CD14-positive monocyte (primary cell): ENCODE results near the gene KIF21A. TPM values are rescaled to one million over a fixed set of nuclear protein-coding genes. Genes with fewer than 3 reads are reported as not detected.

Source experiments
- DNase-seq, 3 donors: peaks; one replicate each; pipeline ENCODE4 v3.0.0-alpha.2; 2011 to 2022
- H2AFZ ChIP-seq: 2 replicates; pipeline ENCODE4 v1.6.0; 2012; ENCODE audit warnings: mild to moderate bottlenecking, low read depth, low read length, inconsistent platforms; ENCODE audit not compliant: insufficient read depth, poor library complexity, severe bottlenecking
- H3K27ac ChIP-seq, 2 donors: 1 replicate in 1 of 2; 2 replicates in 1 of 2; pipeline ENCODE4 v1.5.1; 2012 to 2013; ENCODE audit warnings: low read length in 2 of 2, control low read depth in 1 of 2, inconsistent platforms in 1 of 2, low read depth in 1 of 2, mild to moderate bottlenecking in 1 of 2
- H3K27me3 ChIP-seq, 2 donors: one replicate each; pipeline versions ENCODE4 v1.6.0 to v1.6.1; 2011 to 2013; ENCODE audit warnings: low read length in 2 of 2; ENCODE audit not compliant: control insufficient read depth in 2 of 2, insufficient read depth in 2 of 2
- H3K36me3 ChIP-seq, 2 donors: replicated peaks in 1 of 2; 1 replicate in 1 of 2; 2 replicates in 1 of 2; pipeline versions ENCODE4 v1.5.1 to v1.6.1; 2012 to 2013; ENCODE audit warnings: low read length in 2 of 2, control low read depth in 1 of 2, inconsistent platforms in 1 of 2, mild to moderate bottlenecking in 1 of 2; ENCODE audit not compliant: insufficient read depth in 2 of 2, control insufficient read depth in 1 of 2
- H3K4me1 ChIP-seq, 2 donors: 1 replicate in 1 of 2; 2 replicates in 1 of 2; pipeline versions ENCODE4 v1.5.1 to v1.6.1; 2012 to 2013; ENCODE audit warnings: low read length in 2 of 2, control low read depth in 1 of 2, inconsistent platforms in 1 of 2, mild to moderate bottlenecking in 1 of 2, moderate library complexity in 1 of 2; ENCODE audit not compliant: insufficient read depth in 2 of 2, control insufficient read depth in 1 of 2
- H3K4me2 ChIP-seq: replicated peaks from 2 replicates; pipeline ENCODE3; 2012; ENCODE audit warnings: low read length, moderate library complexity, mild to moderate bottlenecking; ENCODE audit not compliant: poor library complexity, severe bottlenecking; ENCODE audit errors: extremely low read depth
- H3K4me3 ChIP-seq, 3 experiments: fragments of 200-600 bp in 1 of 3; sonication (generic) in 1 of 3; replicated peaks in 1 of 3; 1 replicate in 2 of 3; 2 replicates in 1 of 3; pipeline ENCODE4 v1.5.1; 2011 to 2013; ENCODE audit warnings: low read length in 3 of 3, mild to moderate bottlenecking in 3 of 3, control low read depth in 2 of 3, low read depth in 2 of 3, inconsistent platforms in 1 of 3, moderate library complexity in 1 of 3
- H3K79me2 ChIP-seq: 2 replicates; pipeline ENCODE4 v1.6.0; 2012; ENCODE audit warnings: mild to moderate bottlenecking, control low read depth, inconsistent platforms, low read length, moderate library complexity; ENCODE audit not compliant: insufficient read depth
- H3K9ac ChIP-seq: 2 replicates; pipeline ENCODE4 v1.6.0; 2017; ENCODE audit warnings: low read length, mild to moderate bottlenecking; ENCODE audit not compliant: insufficient read depth, poor library complexity, severe bottlenecking
- H3K9me3 ChIP-seq, 2 donors: replicated peaks in 1 of 2; 1 replicate in 1 of 2; 2 replicates in 1 of 2; pipeline versions ENCODE4 v1.5.1 to v1.6.1; 2012 to 2013; ENCODE audit warnings: low read length in 2 of 2, control low read depth in 1 of 2; ENCODE audit not compliant: control insufficient read depth in 1 of 2, insufficient read depth in 1 of 2
- H4K20me1 ChIP-seq: 2 replicates; pipeline ENCODE4 v1.6.0; 2012; ENCODE audit warnings: mild to moderate bottlenecking, low read length, control low read depth, moderate library complexity; ENCODE audit not compliant: insufficient read depth
- H3K27ac Mint-ChIP-seq, 7 donors: one replicate each; pipeline ENCODE4 v1.8.0; 2020; ENCODE audit warnings: mild to moderate bottlenecking in 7 of 7, mixed read lengths in 7 of 7, moderate library complexity in 6 of 7, inconsistent platforms in 2 of 7
- H3K27me3 Mint-ChIP-seq, 3 donors: one replicate each; pipeline ENCODE4 v1.8.0; 2021 to 2022; ENCODE audit warnings: low read depth in 3 of 3, mild to moderate bottlenecking in 3 of 3, mixed read lengths in 3 of 3, moderate library complexity in 3 of 3, inconsistent platforms in 1 of 3
- H3K36me3 Mint-ChIP-seq, 2 donors: one replicate each; pipeline ENCODE4 v1.8.0; 2020; ENCODE audit warnings: mixed read lengths in 2 of 2, inconsistent platforms in 1 of 2, mild to moderate bottlenecking in 1 of 2
- H3K4me1 Mint-ChIP-seq: one replicate; pipeline ENCODE4 v1.8.0; 2020; ENCODE audit warnings: mild to moderate bottlenecking, mixed read lengths
- H3K4me3 Mint-ChIP-seq, 2 donors: one replicate each; pipeline ENCODE4 v1.8.0; 2020; ENCODE audit warnings: mild to moderate bottlenecking in 2 of 2, mixed read lengths in 2 of 2, moderate library complexity in 1 of 2
- H3K9me3 Mint-ChIP-seq, 7 donors: one replicate each; pipeline ENCODE4 v1.8.0; 2020 to 2022; ENCODE audit warnings: mixed read lengths in 7 of 7, mild to moderate bottlenecking in 6 of 7, moderate library complexity in 6 of 7, inconsistent platforms in 2 of 7
- WGBS: methylation state at CpG from one replicate; pipeline ENCODE4 v1.1.5; 2013; ENCODE audit warnings: missing lambda C conversion rate; ENCODE audit not compliant: insufficient coverage; 5-methylcytosine and 5-hydroxymethylcytosine counted together
- intact Hi-C, 2 donors: fragments of 100-400 bp; cut with micrococcal nuclease; formaldehyde crosslinking; loops; one replicate each; pipeline versions ENCODE4 v1.15.0 to v1.15.1; 2023
- polyA plus RNA-seq, 3 donors: library from polyadenylated mRNA; depleted of rRNA in 1 of 3; unstranded in 2 of 3; stranded (reverse) in 1 of 3; fragments of 300-500 nt in 2 of 3; fragments of >200 nt in 1 of 3; fragmentation: Illumina TruSeq in 2 of 3; gene quantifications; 1 replicate in 2 of 3; 2 replicates in 1 of 3; pipeline ENCODE4 v1.2.3, GENCODE V29; 2012 to 2021
- TF ChIP-seq, protein P1 (sequence below): fragments of 200-600 bp; IDR thresholded peaks from one replicate; pipeline ENCODE4 v1.8.0; 2022; ENCODE audit warnings: antibody characterized with exemption, mild to moderate bottlenecking

Gene KIF21A
- polyA plus RNA-seq, 3 donors: 0.03 to 0.05 TPM; not detected in 1

DNA sequence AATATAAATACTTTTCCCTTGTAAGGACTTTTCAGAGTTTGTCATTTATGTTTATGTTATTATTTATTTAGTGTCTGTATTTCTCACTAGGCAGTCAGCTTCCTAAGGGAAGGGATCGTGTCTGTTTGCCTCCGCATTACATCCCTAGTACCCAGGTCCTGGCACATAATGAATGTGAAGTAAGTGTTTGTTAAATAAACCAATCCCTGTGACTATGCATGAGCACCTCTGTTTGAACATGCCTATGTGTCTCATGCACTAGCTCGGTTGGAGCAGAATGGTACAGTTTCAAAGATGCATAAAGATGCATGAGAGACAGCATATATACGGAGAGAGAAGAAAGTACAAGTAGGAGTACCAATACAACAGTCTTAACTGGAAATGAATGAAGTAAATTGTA, 99.3 kb downstream of the KIF21A start:
- Mint-ChIP-seq H3K4me1 (no peaks in the 10 kb centered on the region), H3K36me3 (no peaks in the 10 kb centered on the region), H3K9me3 (no peaks in the 10 kb centered on the region), H3K27ac (no peak overlapping the region), H3K4me3 (no peak overlapping the region), H3K27me3 (no peaks in the 10 kb centered on the region)
- H3K9ac ChIP-seq: no peak overlapping the region
- no peaks in the 10 kb centered on the region for H3K9me3 ChIP-seq
- TF ChIP-seq, protein P1, sequence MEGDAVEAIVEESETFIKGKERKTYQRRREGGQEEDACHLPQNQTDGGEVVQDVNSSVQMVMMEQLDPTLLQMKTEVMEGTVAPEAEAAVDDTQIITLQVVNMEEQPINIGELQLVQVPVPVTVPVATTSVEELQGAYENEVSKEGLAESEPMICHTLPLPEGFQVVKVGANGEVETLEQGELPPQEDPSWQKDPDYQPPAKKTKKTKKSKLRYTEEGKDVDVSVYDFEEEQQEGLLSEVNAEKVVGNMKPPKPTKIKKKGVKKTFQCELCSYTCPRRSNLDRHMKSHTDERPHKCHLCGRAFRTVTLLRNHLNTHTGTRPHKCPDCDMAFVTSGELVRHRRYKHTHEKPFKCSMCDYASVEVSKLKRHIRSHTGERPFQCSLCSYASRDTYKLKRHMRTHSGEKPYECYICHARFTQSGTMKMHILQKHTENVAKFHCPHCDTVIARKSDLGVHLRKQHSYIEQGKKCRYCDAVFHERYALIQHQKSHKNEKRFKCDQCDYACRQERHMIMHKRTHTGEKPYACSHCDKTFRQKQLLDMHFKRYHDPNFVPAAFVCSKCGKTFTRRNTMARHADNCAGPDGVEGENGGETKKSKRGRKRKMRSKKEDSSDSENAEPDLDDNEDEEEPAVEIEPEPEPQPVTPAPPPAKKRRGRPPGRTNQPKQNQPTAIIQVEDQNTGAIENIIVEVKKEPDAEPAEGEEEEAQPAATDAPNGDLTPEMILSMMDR: no peak
- H3K79me2 ChIP-seq: no peaks in the 10 kb centered on the region
- no peak for DNase-seq
- no peaks in the 10 kb centered on the region for H4K20me1 ChIP-seq
- H3K36me3 ChIP-seq: no peaks in the 10 kb centered on the region
- no peak overlapping the region for H3K4me3 ChIP-seq
- no CpG with 5 or more reads among the region's 4 CpGs for WGBS
- intact Hi-C loops: no loop called here
- H3K27me3 ChIP-seq: no peaks in the 10 kb centered on the region
- no peaks in the 10 kb centered on the region for H3K4me1 ChIP-seq
- H3K27ac ChIP-seq: no peak overlapping the region
- no peak overlapping the region for H3K4me2 ChIP-seq
- H2AFZ ChIP-seq: no peak overlapping the region

- Histone ChIP-seq H3K9me3 (no peaks in the 10 kb centered on the region), H3K4me3 (no peak overlapping the region), H3K9ac (no peak overlapping the region), H4K20me1 (no peaks in the 10 kb centered on the region), H3K27me3 (no peaks in the 10 kb centered on the region), H3K4me2 (no peak overlapping the region), H3K4me1 (no peaks in the 10 kb centered on the region), H3K27ac (no peak overlapping the region), H3K79me2 (no peaks in the 10 kb centered on the region), H2AFZ (no peak overlapping the region), H3K36me3 (no peaks in the 10 kb centered on the region)
- Mint-ChIP-seq H3K27ac (no peak overlapping the region), H3K4me3 (no peak overlapping the region), H3K9me3 (no peaks in the 10 kb centered on the region), H3K27me3 (no peaks in the 10 kb centered on the region), H3K4me1 (no peaks in the 10 kb centered on the region), H3K36me3 (no peaks in the 10 kb centered on the region)
- intact Hi-C loops: no loop called here
- TF ChIP-seq, protein P1: no peak
- no peak for DNase-seq
- no CpG with 5 or more reads among the region's 1 CpG for WGBS
These were observed 101.2 kb downstream of the KIF21A start for GRCh38 chr12:39341761-39342160.
